Fibroblast of gingiva (primary cell): ENCODE data around the gene FKTN.
"Not testable (repeated sequence)": the region's sequence is repeated elsewhere in the genome, so short reads cannot be mapped to it uniquely, and the experiment has no call there.

Experiments used
- DNase-seq: peaks from one replicate; pipeline ENCODE4 v3.0.0-alpha.2; 2011; ENCODE audit warnings: low read depth

FKTN gene

DNA sequence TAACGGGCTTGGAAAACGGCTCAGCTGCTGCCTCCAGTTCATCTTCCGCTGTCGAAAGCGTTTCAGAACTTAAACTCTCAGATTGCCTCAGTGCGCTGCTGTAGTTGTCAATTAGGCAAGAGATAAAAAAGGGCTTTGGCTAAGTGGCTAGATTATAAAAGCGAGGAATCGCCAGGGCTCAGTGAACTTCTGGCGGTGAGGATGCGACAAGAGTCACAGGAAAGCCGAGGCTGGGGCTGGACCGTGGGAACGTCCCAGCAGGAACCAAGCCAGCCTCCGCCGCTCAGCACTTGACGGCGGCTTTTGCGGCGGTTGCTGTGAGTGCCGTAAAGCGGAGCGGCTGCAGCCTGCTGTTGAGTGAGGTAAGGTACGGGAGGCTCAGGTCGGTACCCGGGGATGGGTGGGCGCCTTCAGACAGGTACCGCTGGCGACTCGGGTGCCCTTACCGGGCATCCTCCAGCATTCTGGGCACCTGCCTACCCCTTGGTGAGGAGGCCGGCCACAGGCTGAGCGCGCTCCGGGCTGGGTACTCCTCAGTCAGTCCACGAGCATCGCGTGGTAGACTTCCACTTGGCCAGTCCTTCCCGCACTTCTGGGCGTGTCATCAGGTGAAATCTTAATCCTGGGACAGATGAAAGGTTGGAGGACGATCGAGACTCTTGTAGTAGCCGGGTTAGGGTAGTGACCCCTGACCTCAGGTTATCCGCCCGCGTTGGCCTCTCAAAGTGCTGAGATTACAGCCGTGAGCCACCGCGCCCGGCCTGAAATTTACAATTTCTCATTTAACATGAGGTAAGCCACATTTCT is at the start of gene FKTN:
Gene FKTN (plus strand): TSS at position 328 of the 807 bp plus-strand sequence. CDS start 16,902 bp downstream, outside the sequence.
- peak; percentile 85 for DNase-seq

DNA sequence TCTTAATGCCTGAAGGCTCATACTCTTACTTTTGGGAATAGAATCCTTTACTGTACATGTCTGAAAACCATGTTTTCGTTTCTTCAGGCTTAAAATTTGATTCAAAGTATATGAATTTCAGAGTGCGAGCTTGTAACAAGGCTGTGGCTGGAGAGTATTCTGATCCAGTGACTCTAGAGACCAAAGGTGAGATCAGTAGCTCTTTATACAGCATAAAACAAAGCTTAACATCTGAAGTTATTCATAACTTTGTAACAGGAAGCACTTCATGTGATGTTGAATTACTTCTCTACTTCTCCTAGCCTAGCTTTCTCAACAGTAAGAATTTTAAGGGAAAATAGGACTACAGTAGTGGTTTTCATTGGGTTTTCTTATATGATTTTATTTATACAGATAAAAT is 49.4 kb upstream of the FKTN start:
- no peak for DNase-seq

DNA sequence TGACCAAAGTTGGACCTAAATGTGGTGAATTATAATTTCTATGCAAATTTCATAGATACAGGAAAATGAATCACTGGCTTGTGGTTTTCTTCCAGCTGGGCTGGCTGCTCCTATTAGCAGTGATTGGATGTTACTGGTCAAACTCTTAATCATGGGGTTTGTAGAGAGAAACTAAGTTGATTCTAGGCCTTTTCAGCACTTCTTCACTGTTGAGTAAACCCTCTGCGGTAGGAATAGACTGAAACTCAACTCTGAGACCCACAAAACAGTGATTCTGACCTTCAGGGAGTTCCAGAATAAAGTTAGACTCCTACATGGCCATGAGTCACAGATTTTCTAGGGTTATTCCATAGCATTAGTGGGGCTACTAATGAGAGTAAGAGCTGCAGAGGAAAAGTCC is 47.9 kb upstream of the FKTN start:
- peak; percentile 47 for DNase-seq

DNA sequence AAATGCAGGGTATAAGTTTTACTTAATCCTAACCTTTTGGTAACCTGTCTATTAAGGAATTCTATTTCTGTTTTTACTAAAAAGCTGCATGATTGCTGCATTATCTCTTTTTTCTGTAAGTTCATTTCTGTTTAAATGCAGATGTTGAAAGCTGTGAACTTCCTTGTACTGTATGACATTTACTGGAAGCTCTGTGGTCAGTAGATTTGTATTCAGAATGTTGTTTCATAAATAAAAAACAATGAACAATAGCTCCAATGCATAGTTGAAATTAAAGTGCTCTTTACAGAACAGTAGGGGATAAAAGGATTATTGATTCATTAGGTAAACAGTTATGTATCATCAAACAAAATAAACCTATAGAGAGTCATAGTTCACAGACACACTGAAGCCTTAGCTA is 46.5 kb upstream of the FKTN start:
- DNase-seq: no peak

DNA sequence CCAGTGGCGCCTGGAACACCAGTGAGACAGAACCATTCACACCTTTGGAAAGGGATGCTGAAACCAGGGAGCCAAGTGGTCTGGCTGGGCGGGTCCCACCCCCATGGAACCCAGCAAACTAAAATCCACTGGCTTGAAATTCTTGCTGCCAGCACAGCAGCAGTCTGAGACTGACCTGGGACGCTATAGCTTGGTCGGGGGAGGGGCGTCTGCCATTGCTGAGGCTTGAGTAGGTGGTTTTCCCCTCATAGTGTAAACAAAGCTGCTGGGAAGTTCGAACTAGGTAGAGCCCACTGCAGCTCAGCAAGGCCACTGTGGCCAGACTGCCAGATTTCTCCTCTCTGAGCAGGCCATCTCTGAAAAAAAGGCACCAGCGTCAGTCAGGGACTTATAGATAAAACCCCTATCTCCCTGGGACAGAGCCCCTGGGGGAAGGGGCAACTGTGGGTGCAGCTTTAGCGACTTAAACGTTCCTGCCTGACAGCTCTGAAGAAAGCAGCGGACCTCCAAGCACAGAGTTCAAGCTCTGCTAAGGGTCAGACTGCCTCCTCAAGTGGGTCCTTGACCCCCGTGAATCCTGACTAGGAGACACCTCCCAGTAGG is 42.0 kb upstream of the FKTN start:
- no peak for DNase-seq

DNA sequence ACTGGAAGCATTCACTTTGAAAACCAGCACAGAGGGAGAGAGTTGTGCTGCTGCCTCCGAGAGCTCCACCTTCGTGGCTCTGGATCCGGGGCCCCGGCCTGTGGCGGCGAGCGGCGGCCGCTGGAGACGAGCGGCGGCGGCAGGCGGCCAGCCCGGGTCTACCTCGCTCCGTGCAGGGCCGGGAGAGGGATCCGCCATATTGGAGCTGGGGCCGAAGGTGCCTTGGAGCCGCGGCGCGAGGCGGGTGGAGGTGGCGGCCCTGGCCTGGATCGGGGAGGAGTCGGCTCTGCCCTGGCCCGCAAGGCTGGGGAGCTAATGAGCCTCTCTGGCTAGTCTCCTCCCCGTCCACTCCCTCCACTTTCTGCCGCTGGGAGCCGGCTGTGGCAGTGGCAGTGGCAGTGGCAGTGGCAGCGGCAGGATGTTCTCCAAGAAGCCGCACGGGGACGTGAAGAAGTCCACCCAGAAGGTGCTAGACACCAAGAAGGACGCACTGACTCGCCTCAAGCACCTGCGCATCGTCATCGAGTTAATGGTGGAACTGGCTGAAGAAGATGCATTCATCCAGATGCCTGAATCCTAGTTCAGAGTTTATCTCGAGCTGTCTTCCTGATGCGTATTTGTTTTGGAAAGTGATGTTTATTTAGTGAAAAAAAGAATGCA is 38.1 kb upstream of the FKTN start:
- DNase-seq: not testable (repeated sequence)

DNA sequence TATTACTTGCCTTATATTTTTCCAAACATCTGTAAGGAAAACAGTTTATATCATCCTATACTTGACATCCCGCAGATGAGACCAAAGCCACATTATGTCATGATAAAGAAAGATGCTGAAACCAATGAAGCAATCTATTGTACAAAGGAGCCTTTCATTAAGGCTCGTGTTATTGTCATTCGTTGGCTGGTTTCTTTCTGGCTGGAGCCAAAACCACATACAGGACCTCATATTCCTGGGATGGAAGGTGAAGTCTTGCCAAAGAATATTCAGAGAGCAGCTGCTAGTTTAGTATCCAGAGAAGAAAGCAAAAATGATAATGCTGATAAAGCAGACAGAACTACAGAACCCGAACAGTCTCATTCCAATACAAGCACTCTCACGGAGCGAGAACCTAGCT is 36.9 kb upstream of the FKTN start:
- not testable (repeated sequence) for DNase-seq

DNA sequence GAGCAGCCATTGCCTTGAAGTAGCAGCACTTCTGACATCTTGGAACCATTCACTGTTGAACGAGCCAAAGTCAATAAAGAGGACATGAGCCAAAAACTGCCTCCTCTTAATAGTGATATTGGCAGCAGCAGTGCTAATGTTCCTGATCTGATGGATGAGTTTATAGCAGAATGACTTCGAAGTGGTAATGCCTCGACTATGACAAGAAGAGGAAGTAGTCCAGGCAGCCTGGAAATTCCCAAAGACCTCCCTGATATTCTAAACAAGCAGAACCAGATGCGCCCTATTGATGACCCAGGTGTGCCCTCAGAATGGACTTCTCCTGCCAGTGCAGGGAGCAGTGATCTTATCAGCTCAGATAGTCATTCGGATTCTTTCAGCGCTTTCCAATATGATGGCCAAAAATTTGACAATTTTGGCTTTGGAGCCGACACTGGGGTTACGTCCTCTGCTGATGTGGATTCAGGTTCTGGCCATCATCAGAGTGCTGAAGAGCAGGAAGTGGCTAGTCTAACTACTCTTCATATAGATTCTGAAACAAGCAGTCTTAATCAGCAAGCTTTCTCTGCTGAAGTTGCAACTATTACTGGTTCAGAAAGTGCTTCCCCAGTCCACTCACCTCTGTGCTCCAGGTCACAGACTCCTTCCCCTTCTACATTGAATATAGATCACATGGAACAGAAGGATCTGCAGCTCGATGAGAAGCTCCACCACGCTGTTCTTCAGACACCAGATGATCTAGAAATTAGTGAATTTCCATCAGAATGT is 35.1 kb upstream of the FKTN start:
- DNase-seq: not testable (repeated sequence)

DNA sequence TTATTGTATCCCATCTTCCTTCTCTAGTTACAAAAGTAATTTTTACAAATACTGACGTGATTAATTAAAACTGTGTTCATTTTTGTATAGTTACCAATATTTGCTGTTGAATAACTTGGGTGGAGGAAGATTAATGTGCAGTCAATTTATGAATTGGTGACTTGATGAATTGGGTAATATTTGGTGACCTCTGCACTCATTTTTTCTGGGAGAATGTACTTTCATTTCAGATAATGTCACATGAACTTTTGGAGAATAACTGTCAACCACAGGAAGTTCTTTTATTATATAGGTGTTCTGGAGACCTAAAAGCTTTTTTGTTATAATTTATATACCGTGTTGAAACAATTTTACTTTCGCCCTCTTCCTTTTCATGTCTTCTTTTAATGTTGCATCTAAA is 26.4 kb upstream of the FKTN start:
- DNase-seq: no peak

DNA sequence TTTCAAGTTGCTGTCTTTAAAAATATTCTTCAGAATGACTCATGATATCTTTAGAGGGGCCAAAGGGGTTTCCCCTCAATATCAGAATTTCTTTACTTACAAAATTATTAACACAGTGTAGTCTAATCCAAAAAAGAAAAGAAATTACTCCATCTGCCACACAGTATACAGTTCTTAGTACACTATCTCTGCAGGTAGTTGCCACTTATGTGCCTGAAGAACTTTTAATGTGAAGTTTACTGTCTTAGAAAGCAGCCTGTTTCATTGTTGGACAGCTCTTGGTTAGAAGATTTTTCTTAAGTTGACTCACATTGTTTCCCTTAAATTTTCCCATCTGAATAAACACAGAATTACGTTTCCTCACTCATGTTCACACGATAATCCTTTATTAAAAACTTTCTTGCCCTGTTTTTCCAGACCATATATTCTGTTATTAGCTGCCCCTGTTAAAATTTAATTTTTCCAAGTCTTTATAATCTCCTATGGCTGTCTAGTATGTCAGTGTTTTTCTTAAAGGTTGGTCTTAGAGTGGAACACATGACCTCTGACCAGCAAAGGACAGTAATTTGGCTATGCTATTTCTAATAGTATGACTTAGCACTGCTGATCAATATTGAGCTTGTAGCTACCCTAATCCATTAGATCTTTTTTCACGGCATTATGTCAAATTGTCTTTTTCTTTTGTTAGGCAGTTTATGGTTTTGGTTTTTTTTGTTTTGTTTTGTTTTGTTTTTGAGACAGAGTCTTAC is 21.8 kb upstream of the FKTN start:
- DNase-seq: peak; percentile 46

DNA sequence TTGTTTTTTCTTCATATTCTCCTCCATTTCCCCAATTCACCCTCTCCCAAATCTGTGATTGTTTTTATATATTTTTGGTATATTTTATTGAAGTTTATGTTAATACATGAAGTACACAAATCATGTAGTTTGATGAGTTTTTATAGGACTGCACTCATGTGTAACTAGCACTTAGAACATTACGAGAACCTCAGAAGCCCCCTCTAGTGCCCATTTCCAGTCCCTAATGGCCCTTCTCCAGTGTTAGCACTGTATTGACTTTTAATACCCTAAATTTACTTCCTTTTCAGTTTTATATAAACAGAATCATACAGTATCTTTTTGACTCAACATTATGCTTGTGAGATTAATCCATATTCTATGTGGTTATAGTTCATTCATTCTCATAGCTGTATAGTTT is 18.5 kb upstream of the FKTN start:
- no peak for DNase-seq

DNA sequence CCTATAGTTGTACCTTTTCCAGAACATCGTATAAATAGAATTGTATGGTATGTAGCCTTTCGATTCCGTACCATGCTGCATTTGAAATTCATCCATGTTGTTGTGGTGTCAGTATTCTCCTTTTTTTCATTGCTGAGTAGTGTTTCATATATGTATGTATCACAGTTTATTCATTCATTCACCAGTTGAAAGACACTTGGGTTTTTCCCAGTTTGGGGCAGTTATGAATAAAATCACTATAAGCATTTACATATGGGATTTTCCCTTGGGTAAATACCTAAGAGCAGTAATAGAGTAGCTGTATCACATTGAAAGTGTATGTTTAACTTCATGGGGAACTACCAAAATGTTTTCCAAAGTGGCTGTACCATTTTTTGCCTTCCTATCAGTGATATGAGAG is 16.1 kb upstream of the FKTN start:
- DNase-seq: no peak

DNA sequence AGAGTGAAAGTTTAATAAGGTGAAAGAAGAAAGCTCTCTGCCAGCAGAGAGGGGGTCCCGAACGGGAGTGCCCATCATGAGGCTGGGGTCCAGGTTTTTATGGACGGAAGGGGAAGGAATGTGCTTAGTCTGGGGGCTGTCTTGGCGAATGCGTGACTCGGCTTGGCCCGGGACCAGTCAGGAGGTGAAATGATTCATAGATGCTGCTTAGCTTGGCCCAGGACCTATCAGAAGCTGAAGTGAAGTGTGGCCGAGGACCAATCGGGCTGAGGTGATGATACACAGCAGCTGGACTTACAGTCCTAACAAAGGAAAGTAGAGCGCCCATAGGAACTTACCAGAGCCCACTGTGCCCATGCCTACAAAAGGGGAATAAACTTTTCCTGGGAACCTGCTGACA is 3.9 kb upstream of the FKTN start:
- DNase-seq: no peak

DNA sequence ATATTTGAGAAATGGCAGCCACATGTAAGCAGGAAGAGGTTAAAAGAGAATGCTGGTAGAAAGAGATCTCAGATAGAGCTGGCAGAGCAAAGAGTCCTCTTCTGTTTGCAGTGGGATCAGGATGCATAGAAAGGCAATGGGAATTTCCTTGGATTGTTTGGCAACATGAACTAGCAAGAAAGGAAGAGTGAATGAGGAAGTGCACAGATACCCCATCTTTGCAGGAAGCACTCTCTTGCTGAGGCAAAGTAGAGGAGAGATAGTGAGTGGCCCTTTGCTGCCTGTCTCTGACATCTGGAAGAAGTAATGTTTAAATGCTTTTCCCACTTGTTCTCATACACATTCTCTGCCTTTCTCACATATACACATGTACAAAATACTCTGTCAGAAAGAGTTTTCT is 14.5 kb downstream of the FKTN start:
- DNase-seq: no peak

DNA sequence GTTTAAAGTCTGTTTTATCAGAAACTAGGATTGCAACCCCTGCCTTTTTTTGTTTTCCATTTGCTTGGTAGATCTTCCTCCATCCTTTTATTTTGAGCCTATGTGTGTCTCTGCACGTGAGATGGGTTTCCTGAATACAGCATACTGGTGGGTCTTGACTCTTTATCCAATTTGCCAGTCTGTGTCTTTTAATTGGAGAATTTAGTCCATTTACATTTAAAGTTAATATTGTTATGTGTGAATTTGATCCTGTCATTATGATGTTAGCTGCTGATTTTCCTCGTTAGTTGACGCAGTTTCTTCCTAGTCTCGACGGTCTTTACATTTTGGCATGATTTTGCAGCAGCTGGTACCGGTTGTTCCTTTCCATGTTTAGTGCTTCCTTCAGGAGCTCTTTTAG is 22.0 kb downstream of the FKTN start:
- DNase-seq: not testable (repeated sequence)

DNA sequence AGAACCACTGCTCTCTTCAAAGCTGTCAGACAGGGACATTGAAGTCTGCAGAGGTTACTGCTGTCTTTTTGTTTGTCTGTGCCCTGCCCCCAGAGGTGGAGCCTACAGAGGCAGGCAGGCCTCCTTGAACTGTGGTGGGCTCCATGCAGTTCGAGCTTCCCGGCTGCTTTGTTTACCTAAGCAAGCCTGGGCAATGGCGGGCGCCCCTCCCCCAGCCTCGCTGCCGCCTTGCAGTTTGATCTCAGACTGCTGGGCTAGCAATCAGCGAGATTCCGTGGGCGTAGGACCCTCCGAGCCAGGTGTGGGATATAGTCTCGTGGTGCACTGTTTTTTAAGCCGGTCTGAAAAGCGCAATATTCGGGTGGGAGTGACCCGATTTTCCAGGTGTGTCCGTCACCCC is 23.6 kb downstream of the FKTN start:
- DNase-seq: not testable (repeated sequence)

DNA sequence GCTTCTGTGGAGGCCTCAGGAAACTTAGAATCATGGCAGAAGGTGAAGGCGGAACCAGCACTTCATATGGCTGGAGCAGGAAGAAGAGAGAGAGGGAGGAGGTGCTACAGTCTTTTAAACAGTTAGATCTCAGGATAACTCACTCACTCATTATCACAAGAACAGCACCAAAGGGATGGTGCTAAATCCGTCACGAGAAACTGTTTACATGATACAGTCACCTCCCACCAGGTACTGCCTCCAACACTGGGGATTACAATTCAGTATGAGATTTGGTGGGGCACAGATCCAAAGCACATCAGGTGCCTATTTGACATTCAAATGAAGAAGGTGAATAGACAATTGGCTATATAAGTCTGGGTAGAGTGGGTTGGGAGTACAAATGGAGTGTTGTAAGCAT is 35.2 kb downstream of the FKTN start:
- DNase-seq: no peak

DNA sequence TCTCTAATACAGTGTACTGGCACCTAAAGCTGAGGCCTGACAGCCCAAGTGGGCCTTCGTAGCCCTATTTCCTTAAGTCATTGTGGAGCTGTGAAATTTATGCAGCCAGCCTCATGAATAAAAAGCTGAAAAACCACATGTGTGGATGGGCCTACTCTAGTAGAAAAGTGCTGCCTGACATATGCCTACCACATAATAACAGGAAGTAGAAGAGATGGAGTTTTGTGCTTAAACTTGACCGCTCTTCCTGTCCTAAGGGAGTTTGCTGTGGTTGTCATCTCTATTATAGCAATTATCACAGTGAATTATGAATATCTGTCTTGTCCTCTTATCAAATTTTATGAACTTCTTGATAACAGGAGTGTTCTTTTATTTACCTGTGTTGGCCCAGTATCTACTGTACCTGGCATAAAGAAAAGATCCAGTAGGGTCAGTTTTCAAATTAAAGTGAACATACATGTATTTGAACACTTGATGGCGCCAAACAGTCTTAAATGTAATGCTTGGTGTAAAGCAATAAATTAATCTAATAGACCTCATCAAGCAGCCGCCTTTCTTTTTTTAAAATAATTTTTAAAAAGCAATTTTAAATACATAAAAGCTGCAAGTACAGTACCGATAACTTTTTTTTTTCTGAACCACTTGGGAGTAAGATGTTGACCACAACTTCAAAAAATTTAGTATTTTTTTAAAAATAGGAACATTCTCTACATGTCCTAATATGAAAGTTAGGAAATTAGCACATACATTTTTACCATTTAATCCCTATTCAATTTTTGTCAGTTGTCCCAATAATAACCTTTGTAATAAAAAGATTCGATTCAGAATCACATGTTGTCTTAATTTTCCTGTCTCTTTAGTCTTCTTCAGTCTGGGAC is 51.0 kb downstream of the FKTN start:
- DNase-seq: peak; percentile 39

DNA sequence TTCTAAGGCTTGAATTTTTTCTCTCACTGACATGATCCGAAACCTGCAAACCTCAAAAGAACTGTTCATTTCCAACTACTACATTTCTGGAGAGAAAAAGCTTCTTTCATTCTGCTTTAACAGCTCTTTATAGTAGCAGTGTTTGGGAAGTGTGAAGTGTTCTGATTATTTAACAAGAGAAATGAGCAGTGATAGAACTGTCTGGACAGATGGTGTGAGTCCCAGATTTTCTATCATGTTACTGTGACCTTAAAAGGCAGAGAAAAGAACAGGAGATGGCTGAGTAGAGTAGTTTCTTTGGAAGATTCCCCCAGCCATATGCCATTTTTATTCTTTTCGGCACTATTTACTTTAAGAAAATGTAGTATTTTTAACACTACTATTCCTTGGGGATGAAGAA is 63.1 kb downstream of the FKTN start:
- DNase-seq: no peak

DNA sequence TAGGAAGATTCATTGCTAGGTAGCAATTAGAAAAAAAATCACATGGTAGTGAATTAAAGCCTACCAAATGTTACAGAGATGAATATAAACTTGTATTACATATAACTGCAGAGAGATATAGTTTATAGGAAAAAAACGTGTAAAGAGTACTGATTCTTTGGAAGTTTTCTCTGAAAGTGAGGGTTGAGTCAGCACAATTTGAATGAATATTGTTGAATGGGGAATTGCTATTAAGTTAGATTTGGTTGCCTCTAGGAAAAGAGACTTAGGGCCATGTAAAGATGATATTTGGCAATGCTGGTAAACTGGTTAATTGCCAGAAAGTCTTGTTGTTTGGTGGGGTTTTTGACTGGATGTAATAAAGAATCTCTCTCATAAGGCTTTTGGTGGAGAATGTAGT is 67.2 kb downstream of the FKTN start:
- DNase-seq: no peak

DNA sequence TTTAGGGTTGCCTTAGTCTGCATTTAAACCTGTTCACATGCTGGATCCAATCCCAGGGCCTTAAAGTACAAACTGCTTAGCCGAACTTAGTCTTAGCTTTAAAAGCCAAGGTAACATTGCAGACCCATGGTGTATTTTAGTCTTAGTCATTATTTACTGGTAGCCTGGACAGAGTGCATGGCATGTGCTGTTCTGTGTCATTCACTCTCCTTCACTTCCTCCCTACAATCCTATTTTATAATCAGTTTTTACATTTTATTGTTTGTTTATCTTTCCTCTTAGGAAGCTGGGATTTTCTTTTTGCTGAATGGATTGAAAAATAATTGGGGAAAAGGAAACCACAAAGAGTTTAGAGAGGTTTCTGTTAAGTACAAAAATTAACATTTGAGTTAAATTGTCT is 74.9 kb downstream of the FKTN start:
- no peak for DNase-seq
